H9 (cell line): ENCODE measurements around the gene CEP89. TPM values are rescaled to one million over a fixed set of nuclear protein-coding genes. Genes with fewer than 3 reads are reported as not detected.

Source experiments
- DNase-seq: peaks from one replicate; pipeline ENCODE4 v3.0.0-alpha.2; 2017
- H2AFZ ChIP-seq: one replicate; pipeline ENCODE4 v1.6.1; 2013; ENCODE audit warnings: mild to moderate bottlenecking, low read length, control low read depth, moderate library complexity
- H2AK5ac ChIP-seq: 2 replicates; pipeline ENCODE4 v1.6.1; 2013; ENCODE audit warnings: low read length, control low read depth, mixed read lengths; ENCODE audit not compliant: insufficient read length
- H2BK120ac ChIP-seq: one replicate; pipeline ENCODE4 v1.6.1; 2013; ENCODE audit warnings: low read depth, mild to moderate bottlenecking, low read length, control low read depth, inconsistent platforms; ENCODE audit not compliant: poor library complexity, severe bottlenecking
- H2BK12ac ChIP-seq: 2 replicates; pipeline ENCODE4 v1.6.1; 2013; ENCODE audit warnings: low read length, control low read depth, mixed read lengths, low read depth; ENCODE audit not compliant: insufficient read length
- H2BK15ac ChIP-seq: 2 replicates; pipeline ENCODE4 v1.6.1; 2013; ENCODE audit warnings: low read depth, low read length, control low read depth
- H2BK20ac ChIP-seq: one replicate; pipeline ENCODE4 v1.6.1; 2013; ENCODE audit warnings: low read depth, mild to moderate bottlenecking, low read length, control low read depth, inconsistent platforms; ENCODE audit not compliant: poor library complexity, severe bottlenecking
- H2BK5ac ChIP-seq: 2 replicates; pipeline ENCODE4 v1.6.1; 2013; ENCODE audit warnings: low read length, control low read depth, mixed read lengths; ENCODE audit not compliant: insufficient read length
- H3K14ac ChIP-seq: 2 replicates; pipeline ENCODE4 v1.6.1; 2013; ENCODE audit warnings: low read length, control low read depth; ENCODE audit not compliant: insufficient read depth
- H3K18ac ChIP-seq: 2 replicates; pipeline ENCODE4 v1.6.1; 2013; ENCODE audit warnings: low read depth, mild to moderate bottlenecking, mixed read lengths, low read length, control low read depth; ENCODE audit not compliant: insufficient read length
- H3K23ac ChIP-seq: 2 replicates; pipeline ENCODE4 v1.6.1; 2013; ENCODE audit warnings: low read length, control low read depth, mixed read lengths, low read depth; ENCODE audit not compliant: insufficient read length
- H3K23me2 ChIP-seq: 2 replicates; pipeline ENCODE4 v1.6.1; 2013; ENCODE audit warnings: low read depth, mild to moderate bottlenecking, mixed read lengths, low read length, control low read depth; ENCODE audit not compliant: insufficient read length, poor library complexity, severe bottlenecking
- H3K27ac ChIP-seq: 2 replicates; pipeline ENCODE4 v1.5.1; 2013; ENCODE audit warnings: low read length, control low read depth, mixed read lengths, low read depth; ENCODE audit not compliant: insufficient read length
- H3K27me3 ChIP-seq: 2 replicates; pipeline ENCODE4 v1.6.1; 2013; ENCODE audit warnings: low read length, control low read depth, inconsistent platforms; ENCODE audit not compliant: insufficient read depth
- H3K4ac ChIP-seq: 2 replicates; pipeline ENCODE4 v1.6.1; 2013; ENCODE audit warnings: low read depth, mild to moderate bottlenecking, control low read depth, inconsistent platforms, low read length, moderate library complexity
- H3K4me1 ChIP-seq: 2 replicates; pipeline ENCODE4 v1.6.1; 2013; ENCODE audit warnings: low read length, control low read depth, inconsistent platforms; ENCODE audit not compliant: insufficient read depth
- H3K4me2 ChIP-seq: 2 replicates; pipeline ENCODE4 v1.6.1; 2013; ENCODE audit warnings: low read length, control low read depth, mixed read lengths; ENCODE audit not compliant: insufficient read length, insufficient read depth
- H3K56ac ChIP-seq: 2 replicates; pipeline ENCODE4 v1.6.1; 2013; ENCODE audit warnings: low read depth, mild to moderate bottlenecking, mixed read lengths, low read length, control low read depth; ENCODE audit not compliant: insufficient read length
- H3K79me1 ChIP-seq: 2 replicates; pipeline ENCODE4 v1.6.1; 2013; ENCODE audit warnings: low read depth, mild to moderate bottlenecking, moderate library complexity, low read length, control low read depth, inconsistent platforms; ENCODE audit not compliant: insufficient read depth, poor library complexity, severe bottlenecking
- H3K79me2 ChIP-seq: 2 replicates; pipeline ENCODE4 v1.6.1; 2013; ENCODE audit warnings: low read length, control low read depth, inconsistent platforms; ENCODE audit not compliant: insufficient read depth
- H3K9ac ChIP-seq: 2 replicates; pipeline ENCODE4 v1.6.1; 2013; ENCODE audit warnings: low read length, control low read depth, mixed read lengths; ENCODE audit not compliant: insufficient read length; ENCODE audit errors: extremely low read depth
- H3K9me3 ChIP-seq: one replicate; pipeline ENCODE4 v1.6.1; 2013; ENCODE audit warnings: low read depth, low read length, inconsistent platforms; ENCODE audit not compliant: control insufficient read depth
- H3T11ph ChIP-seq: one replicate; pipeline ENCODE4 v1.6.1; 2013; ENCODE audit warnings: mild to moderate bottlenecking, low read length, control low read depth, inconsistent platforms
- H4K20me1 ChIP-seq: one replicate; pipeline ENCODE4 v1.6.1; 2013; ENCODE audit not compliant: control insufficient read depth, insufficient read length, insufficient read depth
- H4K5ac ChIP-seq: 2 replicates; pipeline ENCODE4 v1.6.1; 2013; ENCODE audit warnings: low read depth, mild to moderate bottlenecking, mixed read lengths, low read length, control low read depth; ENCODE audit not compliant: insufficient read length
- H4K8ac ChIP-seq: replicated peaks from 2 replicates; pipeline ENCODE4 v1.6.1; 2013; ENCODE audit warnings: low read length, control low read depth, mixed read lengths, low read depth; ENCODE audit not compliant: insufficient read length
- H4K91ac ChIP-seq: 2 replicates; pipeline ENCODE4 v1.6.1; 2013; ENCODE audit warnings: low read depth, mild to moderate bottlenecking, moderate library complexity, mixed read lengths, low read length, control low read depth; ENCODE audit not compliant: insufficient read length
- H3K27ac Mint-ChIP-seq, 3 experiments: 2 replicates in 2 of 3; 3 replicates in 1 of 3; pipeline ENCODE4 v1.8.0; 2020 to 2021; ENCODE audit warnings: mixed read lengths in 3 of 3, mild to moderate bottlenecking in 1 of 3, moderate library complexity in 1 of 3
- H3K27me3 Mint-ChIP-seq: 2 replicates; pipeline ENCODE4 v1.8.0; 2021; ENCODE audit warnings: low read depth, mild to moderate bottlenecking, moderate library complexity, mixed read lengths
- H3K36me3 Mint-ChIP-seq, 3 experiments: 2 replicates in 2 of 3; 3 replicates in 1 of 3; pipeline ENCODE4 v1.8.0; 2020 to 2021; ENCODE audit warnings: low read depth in 3 of 3, mixed read lengths in 3 of 3; ENCODE audit not compliant: insufficient read depth in 1 of 3
- H3K4me1 Mint-ChIP-seq, 2 experiments: 2 replicates each; pipeline ENCODE4 v1.8.0; 2020; ENCODE audit warnings: mixed read lengths in 2 of 2
- H3K4me3 Mint-ChIP-seq, 2 experiments: 2 replicates in 1 of 2; 3 replicates in 1 of 2; pipeline ENCODE4 v1.8.0; 2020 to 2021; ENCODE audit warnings: mild to moderate bottlenecking in 2 of 2, mixed read lengths in 2 of 2, moderate library complexity in 1 of 2
- H3K9me3 Mint-ChIP-seq, 2 experiments: 2 replicates in 1 of 2; 3 replicates in 1 of 2; pipeline ENCODE4 v1.8.0; 2020; ENCODE audit warnings: mild to moderate bottlenecking in 2 of 2, mixed read lengths in 2 of 2, moderate library complexity in 1 of 2
- CTCF ChIP-seq: fragments of 200-600 bp; sonication (generic); conservative IDR thresholded peaks from 3 replicates; pipeline ENCODE4 v1.8.0; 2021; ENCODE audit warnings: antibody characterized with exemption, mild to moderate bottlenecking
- WGBS: extraction: QIAGEN DNeasy Blood & Tissue Kit; methylation state at CpG from one replicate; pipeline ENCODE4 v1.1.7; 2013; ENCODE audit warnings: missing lambda C conversion rate, low lambda C conversion rate, mixed read lengths; ENCODE audit not compliant: insufficient read length; ENCODE audit errors: extremely low coverage; 5-methylcytosine and 5-hydroxymethylcytosine counted together
- total RNA-seq: library from RNA; stranded (reverse); gene quantifications from 2 replicates; pipeline ENCODE4 v1.2.1, GENCODE V29; 2021

CEP89 gene
- total RNA-seq, 1 experiment from 2014 or later = 22.1 TPM

- no CpG with 5 or more reads among the region's 4 CpGs for WGBS
- Histone ChIP-seq H2BK15ac (no peak overlapping the region), H3K4me2 (no peak overlapping the region), H4K91ac (no peak overlapping the region), H2BK120ac (no peak overlapping the region), H3K23me2 (no peaks in the 10 kb centered on the region), H4K8ac (no peak overlapping the region), H2AFZ (no peak overlapping the region), H3K79me2 (no peaks in the 10 kb centered on the region), H2BK12ac (no peak overlapping the region), H3K27me3 (no peaks in the 10 kb centered on the region), H3K14ac (no peak overlapping the region), H3K4ac (no peak overlapping the region), H3K18ac (no peak overlapping the region), H3K4me1 (no peaks in the 10 kb centered on the region), H3K9ac (no peak overlapping the region), H3K27ac (no peak overlapping the region), H4K5ac (no peak overlapping the region), H3K79me1 (no peaks in the 10 kb centered on the region), H3K23ac (no peak overlapping the region), H2AK5ac (no peak overlapping the region), H2BK5ac (no peak overlapping the region), H2BK20ac (no peak overlapping the region), H3K56ac (no peak overlapping the region), H4K20me1 (no peaks in the 10 kb centered on the region), H3T11ph (no peak overlapping the region), H3K9me3 (no peaks in the 10 kb centered on the region)
- no peak overlapping the region for H3K4me3 Mint-ChIP-seq
- H3K4me1 Mint-ChIP-seq = peaks cover 4 to 11% of the 10 kb centered on the region in 2 experiments
- H3K27me3 Mint-ChIP-seq = no peaks in the 10 kb centered on the region
- no peak for DNase-seq
- no peak for TF ChIP-seq CTCF
- no peak overlapping the region; a peak in 2 of 7 replicates for H3K27ac Mint-ChIP-seq
- no peaks in the 10 kb centered on the region for H3K9me3 Mint-ChIP-seq
- peaks cover 30 to 70% (median 67%) of the 10 kb centered on the region in 3 experiments for H3K36me3 Mint-ChIP-seq
Observed at GRCh38 chr19:33000910-33001309, 29.2 kb upstream of the CEP89 start.
